Measurements from ENCODE around the gene GPR45.

GPR45 gene

DNA sequence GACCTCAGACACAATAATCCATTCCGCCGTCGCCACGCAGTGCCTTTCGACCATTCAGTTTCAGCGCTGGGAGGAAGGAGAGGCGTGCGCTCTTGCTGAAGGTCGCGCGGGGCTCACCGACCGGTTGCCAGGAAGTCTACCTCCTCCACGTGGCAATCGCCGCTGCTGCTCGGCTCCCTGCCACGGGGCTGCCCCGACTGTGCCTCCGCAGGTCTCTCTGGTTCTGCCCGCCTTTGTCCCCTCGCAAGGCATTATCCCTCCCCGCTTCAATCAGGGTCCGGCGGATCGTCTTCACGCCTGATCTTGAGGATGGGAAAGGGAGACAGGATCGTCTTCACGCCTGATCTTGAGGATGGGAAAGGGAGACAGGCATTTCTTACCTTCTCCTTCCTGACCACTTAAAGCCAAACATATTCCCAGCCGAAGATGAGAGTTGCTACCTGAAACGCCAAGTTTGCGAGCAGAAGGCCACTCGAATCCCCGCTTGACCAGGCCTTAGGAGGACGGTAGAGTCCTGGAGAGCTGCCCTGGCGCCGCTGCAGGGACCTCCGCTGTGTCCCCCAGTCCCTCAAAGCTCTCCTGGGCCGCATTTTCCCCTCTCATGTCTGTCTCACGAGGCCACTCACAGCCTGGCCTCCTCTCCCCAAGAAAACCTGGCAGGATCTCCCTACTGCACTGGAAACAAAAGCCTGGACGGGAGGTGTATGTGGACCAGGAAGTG lies 4.3 kb upstream of the GPR45 start:
- TF ChIP-seq, protein P1, sequence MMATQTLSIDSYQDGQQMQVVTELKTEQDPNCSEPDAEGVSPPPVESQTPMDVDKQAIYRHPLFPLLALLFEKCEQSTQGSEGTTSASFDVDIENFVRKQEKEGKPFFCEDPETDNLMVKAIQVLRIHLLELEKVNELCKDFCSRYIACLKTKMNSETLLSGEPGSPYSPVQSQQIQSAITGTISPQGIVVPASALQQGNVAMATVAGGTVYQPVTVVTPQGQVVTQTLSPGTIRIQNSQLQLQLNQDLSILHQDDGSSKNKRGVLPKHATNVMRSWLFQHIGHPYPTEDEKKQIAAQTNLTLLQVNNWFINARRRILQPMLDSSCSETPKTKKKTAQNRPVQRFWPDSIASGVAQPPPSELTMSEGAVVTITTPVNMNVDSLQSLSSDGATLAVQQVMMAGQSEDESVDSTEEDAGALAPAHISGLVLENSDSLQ (IDR thresholded peaks at IDR 0.05): no peak
- TF ChIP-seq BHLHE40 (IDR thresholded peaks at IDR 0.05; ENCODE audit: borderline replicate concordance): no peak
- no peak for TF ChIP-seq ARNT (IDR thresholded peaks at IDR 0.05)
- no peak for TF ChIP-seq SUZ12 (IDR thresholded peaks at IDR 0.05)
- TF ChIP-seq L3MBTL2 (conservative IDR thresholded peaks at IDR 0.05): no peak
- CTCF ChIA-PET: interaction anchor here (0.9 to 2.6 kb wide), 2 partner anchors 15 to 123 kb away, joined by 3 to 21 read pairs; no protein-coding TSS in a partner anchor
- POLR2A ChIA-PET: no interaction called here
- DNase-seq (ENCODE audit: extremely low spot score): no peak

DNA sequence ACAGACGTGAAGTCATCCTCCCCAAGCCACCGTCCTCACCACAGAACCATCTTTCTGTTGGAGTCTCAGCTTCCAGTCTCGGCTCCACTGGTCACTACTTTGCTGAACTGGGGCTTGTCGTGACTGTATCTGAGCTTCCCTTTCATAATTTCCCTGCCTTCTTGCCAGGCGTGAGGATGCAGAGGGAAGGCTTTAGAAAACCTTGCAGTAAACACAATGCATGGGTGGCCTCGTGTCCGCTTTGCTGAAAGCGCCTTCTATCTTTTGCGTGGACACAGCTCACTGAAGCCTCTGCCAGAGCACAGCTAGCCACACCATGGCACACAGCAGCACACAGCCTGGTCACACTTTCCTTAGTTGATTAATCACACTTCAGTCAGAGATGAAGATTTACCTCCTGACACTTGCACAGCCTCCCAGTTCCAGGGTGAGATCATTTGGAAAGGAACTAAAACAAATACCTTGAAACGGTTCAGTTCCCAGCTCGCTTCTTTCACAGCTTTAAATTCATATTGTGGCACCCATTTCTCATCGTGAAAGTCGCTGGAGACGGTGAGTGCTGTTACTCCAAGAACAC lies 2.8 kb upstream of the GPR45 start:
- POLR2A ChIA-PET: interaction anchor here (0.7 kb wide), 1 partner anchor 24 kb away, joined by 3 read pairs; no protein-coding TSS in a partner anchor
- CTCF ChIA-PET: interaction anchor here (0.7 to 2.6 kb wide), 8 partner anchors 9 to 358 kb away, joined by 4 to 21 read pairs (median 6); no protein-coding TSS in a partner anchor
- no peak for DNase-seq (ENCODE audit: extremely low spot score)
- TF ChIP-seq ZNF384 (IDR thresholded peaks at IDR 0.05): no peak

DNA sequence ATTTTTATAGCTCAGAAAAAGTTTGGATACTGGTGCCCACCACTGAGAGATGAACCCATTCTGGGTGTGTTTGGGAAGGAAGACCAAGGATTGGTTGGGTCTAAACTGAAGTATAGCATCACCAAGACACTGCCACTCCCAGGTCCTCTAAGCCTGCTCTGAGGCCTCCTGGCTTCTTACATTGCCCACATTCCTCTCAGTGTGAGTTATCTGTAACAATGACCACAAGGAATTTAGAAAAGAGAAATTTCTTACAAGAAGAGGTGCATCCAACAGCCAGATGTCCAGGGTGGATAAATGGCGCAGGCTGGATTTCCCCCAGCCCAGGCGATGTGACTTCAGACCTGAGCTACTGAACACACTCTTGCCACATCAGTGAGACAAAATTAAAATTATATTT lies 1.6 kb upstream of the GPR45 start:
- TF ChIP-seq SP1 (IDR thresholded peaks at IDR 0.05) (no peak), BHLHE40 (IDR thresholded peaks at IDR 0.05; ENCODE audit: borderline replicate concordance) (no peak), LEF1 (IDR thresholded peaks at IDR 0.05; ENCODE audit: borderline replicate concordance) (no peak), ELF4 (IDR thresholded peaks at IDR 0.05) (no peak), FOXA1 (IDR thresholded peaks at IDR 0.05) (no peak), ARNT (IDR thresholded peaks at IDR 0.05) (no peak), NFRKB (IDR thresholded peaks at IDR 0.05) (no peak), ZNF384 (IDR thresholded peaks at IDR 0.05) (no peak), FOXK2 (IDR thresholded peaks at IDR 0.05) (no peak), L3MBTL2 (conservative IDR thresholded peaks at IDR 0.05) (no peak), FOXM1 (IDR thresholded peaks at IDR 0.05; ENCODE audit: borderline replicate concordance) (no peak), SUZ12 (IDR thresholded peaks at IDR 0.05) (no peak), HDGF (IDR thresholded peaks at IDR 0.05; ENCODE audit: borderline replicate concordance) (no peak), TARDBP (IDR thresholded peaks at IDR 0.05) (no peak), CTBP1 (IDR thresholded peaks at IDR 0.05; ENCODE audit: borderline replicate concordance) (no peak)
- TF ChIP-seq, protein P1 (IDR thresholded peaks at IDR 0.05): no peak
- POLR2A ChIA-PET: interaction anchor here (1.0 kb wide), 1 partner anchor 90 kb away, joined by 4 read pairs; no protein-coding TSS in a partner anchor
- CTCF ChIA-PET: interaction anchor here (1.5 kb wide), 1 partner anchor 125 kb away, joined by 10 read pairs; no protein-coding TSS in a partner anchor
- DNase-seq (ENCODE audit: extremely low spot score): no peak

DNA sequence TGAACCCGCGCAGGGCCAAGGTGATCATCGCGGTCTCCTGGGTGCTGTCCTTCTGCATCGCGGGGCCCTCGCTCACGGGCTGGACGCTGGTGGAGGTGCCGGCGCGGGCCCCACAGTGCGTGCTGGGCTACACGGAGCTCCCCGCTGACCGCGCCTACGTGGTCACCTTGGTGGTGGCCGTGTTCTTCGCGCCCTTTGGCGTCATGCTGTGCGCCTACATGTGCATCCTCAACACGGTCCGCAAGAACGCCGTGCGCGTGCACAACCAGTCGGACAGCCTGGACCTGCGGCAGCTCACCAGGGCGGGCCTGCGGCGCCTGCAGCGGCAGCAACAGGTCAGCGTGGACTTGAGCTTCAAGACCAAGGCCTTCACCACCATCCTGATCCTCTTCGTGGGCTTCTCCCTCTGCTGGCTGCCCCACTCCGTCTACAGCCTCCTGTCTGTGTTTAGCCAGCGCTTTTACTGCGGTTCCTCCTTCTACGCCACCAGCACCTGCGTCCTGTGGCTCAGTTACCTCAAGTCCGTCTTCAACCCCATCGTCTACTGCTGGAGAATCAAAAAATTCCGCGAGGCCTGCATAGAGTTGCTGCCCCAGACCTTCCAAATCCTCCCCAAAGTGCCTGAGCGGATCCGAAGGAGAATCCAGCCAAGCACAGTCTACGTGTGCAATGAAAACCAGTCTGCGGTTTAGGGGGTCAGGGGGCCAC lies 897 bp downstream of the GPR45 start:
- POLR2A ChIA-PET: no interaction called here
- CTCF ChIA-PET: no interaction called here
- DNase-seq (ENCODE audit: extremely low spot score): no peak
- TF ChIP-seq ZNF384 (IDR thresholded peaks at IDR 0.05) (no peak), FOXM1 (IDR thresholded peaks at IDR 0.05; ENCODE audit: borderline replicate concordance) (no peak), CTBP1 (IDR thresholded peaks at IDR 0.05; ENCODE audit: borderline replicate concordance) (no peak), ELF4 (IDR thresholded peaks at IDR 0.05) (no peak), TARDBP (IDR thresholded peaks at IDR 0.05) (no peak), L3MBTL2 (conservative IDR thresholded peaks at IDR 0.05) (no peak)

DNA sequence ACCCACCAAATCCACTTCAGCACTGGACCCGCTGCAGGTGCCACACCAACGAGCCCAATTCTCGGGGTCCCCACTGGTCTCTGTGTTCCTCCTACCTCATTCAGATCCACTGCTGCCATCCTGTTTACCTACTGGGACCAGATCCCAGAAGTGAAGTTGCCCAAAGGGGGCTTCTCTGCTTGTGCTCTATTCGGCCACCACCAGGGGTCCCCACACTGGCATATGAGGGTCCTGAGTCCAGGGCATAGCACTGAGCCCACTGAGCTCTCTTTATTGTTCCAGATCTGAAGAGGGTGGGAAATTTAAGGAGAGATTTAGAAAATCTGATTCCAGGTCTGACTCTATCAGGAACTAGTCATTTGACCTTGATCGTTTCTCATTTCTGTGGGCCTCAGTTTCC lies 2.4 kb downstream of the GPR45 start:
- POLR2A ChIA-PET: no interaction called here
- TF ChIP-seq SP1 (IDR thresholded peaks at IDR 0.05): no peak
- TF ChIP-seq FOXM1 (IDR thresholded peaks at IDR 0.05; ENCODE audit: borderline replicate concordance): no peak
- no peak for TF ChIP-seq ARNT (IDR thresholded peaks at IDR 0.05)
- no peak for TF ChIP-seq TARDBP (IDR thresholded peaks at IDR 0.05)
- TF ChIP-seq FOXA1 (IDR thresholded peaks at IDR 0.05): no peak
- no peak for TF ChIP-seq FOXK2 (IDR thresholded peaks at IDR 0.05)
- TF ChIP-seq HDGF (IDR thresholded peaks at IDR 0.05; ENCODE audit: borderline replicate concordance): no peak
- no peak for TF ChIP-seq ZNF384 (IDR thresholded peaks at IDR 0.05)
- no peak for TF ChIP-seq SUZ12 (IDR thresholded peaks at IDR 0.05)
- no peak for TF ChIP-seq NFRKB (IDR thresholded peaks at IDR 0.05)
- DNase-seq (ENCODE audit: extremely low spot score): peak; percentile 39
- CTCF ChIA-PET: interaction anchor here (1.0 to 2.1 kb wide), 5 partner anchors 17 to 128 kb away, joined by 3 to 6 read pairs (median 3); no protein-coding TSS in a partner anchor

DNA sequence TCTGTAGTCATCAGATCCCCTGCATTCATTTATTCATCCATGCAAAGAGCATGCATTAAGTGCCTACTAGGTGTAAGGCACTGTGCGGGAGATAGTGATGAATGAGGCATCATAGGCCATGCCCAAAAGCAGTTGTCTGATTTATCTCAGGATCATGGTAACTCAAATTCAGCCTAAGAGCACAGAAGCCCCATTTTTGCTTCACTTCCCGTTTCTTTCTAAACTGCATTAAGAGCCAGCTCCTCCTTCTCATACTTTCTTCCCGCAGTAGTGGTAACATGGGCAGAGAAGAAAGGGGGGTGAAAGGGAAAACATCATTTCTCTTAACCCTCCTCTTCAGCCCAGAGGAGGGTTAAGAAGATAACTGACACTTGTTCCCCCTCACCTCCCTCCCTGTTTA lies 2.9 kb downstream of the GPR45 start:
- POLR2A ChIA-PET: no interaction called here
- TF ChIP-seq FOXK2 (IDR thresholded peaks at IDR 0.05): no peak
- TF ChIP-seq L3MBTL2 (conservative IDR thresholded peaks at IDR 0.05): no peak
- TF ChIP-seq CTBP1 (IDR thresholded peaks at IDR 0.05; ENCODE audit: borderline replicate concordance): no peak
- no peak for TF ChIP-seq SUZ12 (IDR thresholded peaks at IDR 0.05)
- TF ChIP-seq FOXA1 (IDR thresholded peaks at IDR 0.05): no peak
- no peak for TF ChIP-seq ARNT (IDR thresholded peaks at IDR 0.05)
- TF ChIP-seq FOXM1 (IDR thresholded peaks at IDR 0.05; ENCODE audit: borderline replicate concordance): no peak
- TF ChIP-seq TARDBP (IDR thresholded peaks at IDR 0.05): no peak
- TF ChIP-seq, protein P1 (IDR thresholded peaks at IDR 0.05): no peak
- TF ChIP-seq ZNF384 (IDR thresholded peaks at IDR 0.05): no peak
- TF ChIP-seq LEF1 (IDR thresholded peaks at IDR 0.05; ENCODE audit: borderline replicate concordance): no peak
- no peak for TF ChIP-seq SP1 (IDR thresholded peaks at IDR 0.05)

More for the DNA sequence above, 2.9 kb downstream of the GPR45 start:
- CTCF ChIA-PET: interaction anchor here (1.0 to 2.1 kb wide), 5 partner anchors 18 to 129 kb away, joined by 3 to 6 read pairs (median 3); no protein-coding TSS in a partner anchor
- no peak for DNase-seq (ENCODE audit: extremely low spot score)

All from HEK293T (cell line).